GM23248 (cell line): ENCODE results near the gene CNPY2.

Experiments used
- EZH2 ChIP-seq: fragments of 200-600 bp; sonication (generic); IDR thresholded peaks from 2 replicates; pipeline ENCODE4 v1.6.1; 2018; ENCODE audit warnings: antibody characterized with exemption, mild to moderate bottlenecking; ENCODE audit not compliant: insufficient read depth, poor library complexity, severe bottlenecking
- EZH2phosphoT487 ChIP-seq: fragments of 200-600 bp; sonication (generic); IDR thresholded peaks from 2 replicates; pipeline ENCODE4 v1.6.1; 2018; ENCODE audit warnings: antibody characterized with exemption, moderate library complexity, mild to moderate bottlenecking, low read depth; ENCODE audit not compliant: insufficient read depth

DNA sequence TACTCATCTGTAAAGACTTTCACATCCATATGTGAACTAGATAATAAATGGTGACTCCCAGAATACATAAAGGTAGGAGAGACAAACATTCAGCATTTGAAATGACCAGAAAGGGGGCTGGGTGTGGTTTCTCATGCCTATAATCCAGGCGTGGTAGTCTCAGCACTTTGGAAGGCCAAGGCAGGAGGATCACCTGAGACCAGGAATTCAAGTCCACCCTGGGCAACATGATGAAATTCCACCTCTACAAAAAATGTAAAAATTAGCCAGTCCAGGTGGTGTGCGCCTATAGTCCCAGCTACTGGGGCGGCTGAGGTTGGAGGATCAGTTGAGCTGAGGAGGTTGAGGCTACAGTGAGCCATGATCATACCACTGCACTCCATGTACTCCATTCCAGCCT lies 11.5 kb downstream of the CNPY2 start:
- TF ChIP-seq EZH2 (no peak), EZH2phosphoT487 (no peak)
